GM12892 (cell line): ENCODE data around the gene NPIPA8.
"Not testable (repeated sequence)": the region's sequence is repeated elsewhere in the genome, so short reads cannot be mapped to it uniquely, and the experiment has no call there.

Source experiments
- POLR2A ChIP-seq: IDR thresholded peaks from 2 replicates; pipeline ENCODE4 v1.6.1; 2011; ENCODE audit warnings: low read depth, low read length, control low read depth
- TAF1 ChIP-seq: IDR thresholded peaks from 2 replicates; pipeline ENCODE4 v1.6.1; 2011; ENCODE audit warnings: low read depth, mild to moderate bottlenecking, control low read depth, low read length, borderline replicate concordance

DNA sequence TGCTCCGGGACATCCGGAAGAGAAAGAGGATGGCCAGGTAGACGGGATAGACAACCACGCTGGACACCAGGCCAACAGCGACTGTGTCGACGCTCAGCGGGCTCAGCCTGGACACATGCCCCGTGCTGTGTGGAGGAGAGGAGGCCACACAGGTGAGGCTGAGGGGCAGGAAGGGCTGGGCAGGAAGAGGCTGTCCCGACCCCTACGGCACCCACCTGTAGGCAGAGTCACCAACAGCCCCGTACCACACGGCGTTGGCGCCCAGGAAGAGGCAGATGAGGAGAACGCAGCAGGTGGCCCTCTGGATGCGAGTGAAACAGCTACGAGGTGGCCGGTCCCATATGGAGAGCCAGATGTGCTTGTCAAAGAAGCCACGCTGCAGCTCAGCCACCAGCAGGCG lies at the start of gene NPIPA8:
- not testable (repeated sequence) for TF ChIP-seq POLR2A, TAF1
